Hepatocyte (in vitro differentiated cells): Measurements from ENCODE around the gene TSHB. TPM values are rescaled to one million over a fixed set of nuclear protein-coding genes. Genes with fewer than 3 reads are reported as not detected.

Experiments used
- DNase-seq: peaks from one replicate; pipeline ENCODE4 v3.0.0-alpha.2; 2016; ENCODE audit warnings: low spot score
- H2AFZ ChIP-seq: fragments of 200-600 bp; sonication (generic); 2 replicates; pipeline ENCODE4 v1.6.0; 2016; ENCODE audit warnings: antibody characterized with exemption, mild to moderate bottlenecking
- H3K27ac ChIP-seq: fragments of 200-600 bp; sonication (generic); 2 replicates; pipeline ENCODE4 v1.5.1; 2016; ENCODE audit warnings: mild to moderate bottlenecking
- H3K27me3 ChIP-seq: fragments of 200-600 bp; sonication (generic); 2 replicates; pipeline ENCODE4 v1.6.1; 2016
- H3K36me3 ChIP-seq: fragments of 200-600 bp; sonication (generic); replicated peaks from 2 replicates; pipeline ENCODE4 v1.5.1; 2016; ENCODE audit warnings: low read depth; ENCODE audit not compliant: insufficient read depth
- H3K4me1 ChIP-seq: fragments of 200-600 bp; sonication (generic); 2 replicates; pipeline ENCODE4 v1.5.1; 2016; ENCODE audit warnings: mild to moderate bottlenecking, moderate library complexity; ENCODE audit not compliant: insufficient read depth
- H3K4me2 ChIP-seq: fragments of 200-600 bp; sonication (generic); 2 replicates; pipeline ENCODE4 v1.6.0; 2016
- H3K4me3 ChIP-seq: fragments of 200-600 bp; sonication (generic); 2 replicates; pipeline ENCODE4 v1.5.1; 2016; ENCODE audit warnings: mild to moderate bottlenecking
- H3K79me2 ChIP-seq: fragments of 200-600 bp; sonication (generic); 2 replicates; pipeline ENCODE4 v1.6.0; 2017; ENCODE audit warnings: mild to moderate bottlenecking
- H3K9me2 ChIP-seq: fragments of 200-600 bp; sonication (generic); replicated peaks from 2 replicates; pipeline ENCODE4 v1.6.0; 2017; ENCODE audit warnings: mild to moderate bottlenecking; ENCODE audit not compliant: insufficient read depth
- H3K9me3 ChIP-seq: fragments of 200-600 bp; sonication (generic); 2 replicates; pipeline ENCODE4 v1.5.1; 2016; ENCODE audit warnings: low read depth, mild to moderate bottlenecking
- H4K20me1 ChIP-seq: fragments of 200-600 bp; sonication (generic); 2 replicates; pipeline ENCODE4 v1.6.0; 2016; ENCODE audit warnings: mild to moderate bottlenecking; ENCODE audit not compliant: insufficient read depth, poor library complexity, severe bottlenecking
- CTCF ChIP-seq: fragments of 200-600 bp; sonication (generic); IDR thresholded peaks from 2 replicates; pipeline ENCODE4 v1.5.1; 2016; ENCODE audit warnings: antibody characterized with exemption, mild to moderate bottlenecking; ENCODE audit not compliant: poor library complexity
- EZH2 ChIP-seq: fragments of 200-600 bp; sonication (generic); IDR thresholded peaks from 2 replicates; pipeline ENCODE4 v1.6.1; 2016; ENCODE audit warnings: antibody characterized with exemption, mild to moderate bottlenecking, borderline replicate concordance
- EZH2phosphoT487 ChIP-seq: fragments of 200-600 bp; sonication (generic); IDR thresholded peaks from one replicate; pipeline ENCODE4 v1.6.1; 2018; ENCODE audit warnings: antibody characterized with exemption, mild to moderate bottlenecking, low read depth, moderate library complexity; ENCODE audit not compliant: unreplicated experiment, severe bottlenecking
- WGBS: methylation state at CpG from one replicate; pipeline ENCODE4 v1.1.6; 2016; ENCODE audit warnings: low lambda C conversion rate; ENCODE audit errors: missing lambda C conversion rate; 5-methylcytosine and 5-hydroxymethylcytosine counted together
- polyA plus RNA-seq: library from polyadenylated mRNA; unstranded; fragments of >200 nt; fragmentation: Nextera tagmentation; extraction: Ambion mirVana; gene quantifications from 2 replicates; pipeline ENCODE4 v1.2.1, GENCODE V29; 2016
- total RNA-seq: library from RNA; depleted of rRNA; stranded (reverse); fragments of >200 nt; gene quantifications from 2 replicates; pipeline ENCODE4 v1.2.3, GENCODE V29; 2014

TSHB gene
- total and polyA plus RNA-seq, 2 experiments from 2014 or later, result 0.71 TPM; not detected in 1

GRCh38 chr1:115062542-115063004, 32.9 kb downstream of the TSHB start:
- Histone ChIP-seq H3K36me3 (no peaks in the 10 kb centered on the region), H4K20me1 (no peaks in the 10 kb centered on the region), H3K4me1 (peaks cover 12% of the 10 kb centered on the region), H3K27ac (peak overlapping the region; percentile 49), H3K9me3 (no peaks in the 10 kb centered on the region), H2AFZ (no peak overlapping the region), H3K27me3 (no peaks in the 10 kb centered on the region), H3K4me2 (no peak overlapping the region), H3K79me2 (no peaks in the 10 kb centered on the region), H3K9me2 (no peaks in the 10 kb centered on the region), H3K4me3 (no peak overlapping the region)
- peak; percentile 23 for DNase-seq
- TF ChIP-seq EZH2phosphoT487 (no peak), CTCF (no peak), EZH2 (no peak)
- 66% methylated on average over 7 of the region's 7 CpGs for WGBS

- DNase-seq, result no peak
- no peaks in the 10 kb centered on the region for H3K27me3 ChIP-seq
- H3K9me2 ChIP-seq, result no peaks in the 10 kb centered on the region
- H3K36me3 ChIP-seq, result no peaks in the 10 kb centered on the region
- WGBS, result 95% methylated on average over 7 of the region's 7 CpGs
- TF ChIP-seq EZH2phosphoT487 (no peak), EZH2 (no peak), CTCF (no peak)
- no peaks in the 10 kb centered on the region for H3K9me3 ChIP-seq
- H3K4me2 ChIP-seq, result no peak overlapping the region
- H3K27ac ChIP-seq, result peak overlapping the region; percentile 49
- H2AFZ ChIP-seq, result no peak overlapping the region
- H3K4me3 ChIP-seq, result no peak overlapping the region
- H4K20me1 ChIP-seq, result no peaks in the 10 kb centered on the region
- H3K4me1 ChIP-seq, result peaks cover 8% of the 10 kb centered on the region
- no peaks in the 10 kb centered on the region for H3K79me2 ChIP-seq
These were observed 33.7 kb downstream of the TSHB start for GRCh38 chr1:115063228-115063901.

GRCh38 chr1:115064461-115064860, 34.8 kb downstream of the TSHB start:
- Histone ChIP-seq H3K36me3 (no peaks in the 10 kb centered on the region), H3K79me2 (no peaks in the 10 kb centered on the region), H3K9me3 (no peaks in the 10 kb centered on the region), H3K4me2 (no peak overlapping the region), H3K27me3 (no peaks in the 10 kb centered on the region), H2AFZ (no peak overlapping the region), H4K20me1 (no peaks in the 10 kb centered on the region), H3K9me2 (no peaks in the 10 kb centered on the region), H3K4me3 (no peak overlapping the region), H3K27ac (no peak overlapping the region), H3K4me1 (peaks cover 4% of the 10 kb centered on the region)
- 96% methylated on average over 3 of the region's 3 CpGs for WGBS
- TF ChIP-seq EZH2 (no peak), EZH2phosphoT487 (no peak), CTCF (no peak)
- no peak for DNase-seq
